ENCODE data around the gene GRIK1. TPM values are rescaled to one million over a fixed set of nuclear protein-coding genes. Genes with fewer than 3 reads are reported as not detected.

Gene GRIK1
- total RNA-seq, 1 donor, result not detected

DNA sequence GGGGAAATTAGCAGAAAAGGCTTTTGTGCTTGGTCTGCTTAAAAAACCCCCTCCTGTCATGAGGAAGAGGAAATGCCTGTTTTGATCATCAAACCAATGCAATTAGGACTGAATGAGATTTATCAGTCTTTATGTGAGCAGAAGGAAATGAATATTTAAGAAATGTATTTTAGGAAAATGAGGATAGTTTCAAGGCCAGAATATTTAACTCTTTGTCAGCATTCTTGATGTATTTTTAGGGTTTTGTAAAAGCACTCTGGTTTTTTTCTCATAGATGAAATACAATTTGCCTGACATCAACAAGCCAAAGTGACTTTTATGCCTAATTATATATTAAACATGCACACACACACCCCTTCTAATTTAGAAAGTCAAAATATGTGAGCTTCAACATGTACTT is 213.8 kb downstream of the GRIK1 start:
- no peak overlapping the region for H2AFZ ChIP-seq (ENCODE audit: low read length)
- H3K9me3 ChIP-seq (ENCODE audit: low read depth, low read length), result no peaks in the 10 kb centered on the region
- DNase-seq (ENCODE audit: insufficient read length, low spot score, missing footprints), result no peak

DNA sequence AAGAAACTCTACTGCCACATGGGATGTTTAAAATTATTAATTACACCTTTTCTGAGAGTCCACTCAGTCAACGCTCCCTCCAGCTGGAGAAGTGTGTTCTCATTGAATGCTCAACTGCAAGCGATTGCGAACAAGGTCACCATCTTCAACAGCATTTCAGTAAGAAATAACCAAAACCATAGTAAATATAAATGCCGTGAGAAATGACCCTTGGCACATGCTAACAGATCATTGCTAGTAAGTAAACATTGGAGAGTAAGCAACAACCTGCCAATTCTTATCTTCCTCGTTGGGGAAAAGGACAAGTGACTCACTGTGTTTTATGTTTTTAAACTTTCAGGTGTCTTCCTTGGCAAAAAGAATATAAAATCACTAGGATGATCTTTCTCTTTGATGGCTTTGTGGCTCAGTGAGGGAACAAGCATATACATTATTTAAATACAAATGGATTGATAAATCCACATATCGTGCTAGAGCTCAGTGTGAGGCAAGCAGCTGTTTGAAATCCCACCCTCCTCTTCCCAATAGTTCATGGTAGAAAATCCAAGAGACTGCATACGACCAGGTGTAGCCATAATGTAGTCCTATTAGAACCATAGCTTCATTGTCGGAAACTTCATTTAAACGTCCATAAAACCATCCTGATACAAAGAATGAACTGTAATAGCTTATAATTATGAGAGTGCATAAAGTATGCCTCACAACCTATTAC is 214.6 kb downstream of the GRIK1 start:
- Histone ChIP-seq H2AFZ (ENCODE audit: low read length) (no peak overlapping the region), H3K27me3 (ENCODE audit: insufficient read depth, low read length) (peaks cover 6% of the 10 kb centered on the region), H4K20me1 (ENCODE audit: insufficient read depth, low read length) (no peaks in the 10 kb centered on the region), H3K4me1 (ENCODE audit: insufficient read depth, low read length) (no peaks in the 10 kb centered on the region), H3K79me2 (ENCODE audit: insufficient read depth, low read length) (no peaks in the 10 kb centered on the region), H3K36me3 (ENCODE audit: insufficient read depth, low read length) (no peaks in the 10 kb centered on the region), H3K4me2 (ENCODE audit: insufficient read depth, low read length) (no peak overlapping the region), H3K4me3 (ENCODE audit: insufficient read depth, low read length) (no peak overlapping the region), H3K9me3 (ENCODE audit: low read depth, low read length) (no peaks in the 10 kb centered on the region), H3K27ac (ENCODE audit: low read depth, low read length) (no peak overlapping the region)
- no peak for DNase-seq (ENCODE audit: insufficient read length, low spot score, missing footprints)
- TF ChIP-seq CTCF (IDR thresholded peaks at IDR 0.05; ENCODE audit: extremely low read depth, low read depth, low read length), result no peak

More for the DNA sequence above, 213.8 kb downstream of the GRIK1 start:
- Histone ChIP-seq H3K27me3 (ENCODE audit: insufficient read depth, low read length) (peaks cover 3% of the 10 kb centered on the region), H3K36me3 (ENCODE audit: insufficient read depth, low read length) (no peaks in the 10 kb centered on the region), H3K4me2 (ENCODE audit: insufficient read depth, low read length) (no peak overlapping the region), H3K27ac (ENCODE audit: low read depth, low read length) (no peak overlapping the region), H3K79me2 (ENCODE audit: insufficient read depth, low read length) (no peaks in the 10 kb centered on the region), H4K20me1 (ENCODE audit: insufficient read depth, low read length) (no peaks in the 10 kb centered on the region), H3K4me1 (ENCODE audit: insufficient read depth, low read length) (no peaks in the 10 kb centered on the region), H3K4me3 (ENCODE audit: insufficient read depth, low read length) (no peak overlapping the region)
- TF ChIP-seq CTCF (IDR thresholded peaks at IDR 0.05; ENCODE audit: extremely low read depth, low read depth, low read length), result no peak

DNA sequence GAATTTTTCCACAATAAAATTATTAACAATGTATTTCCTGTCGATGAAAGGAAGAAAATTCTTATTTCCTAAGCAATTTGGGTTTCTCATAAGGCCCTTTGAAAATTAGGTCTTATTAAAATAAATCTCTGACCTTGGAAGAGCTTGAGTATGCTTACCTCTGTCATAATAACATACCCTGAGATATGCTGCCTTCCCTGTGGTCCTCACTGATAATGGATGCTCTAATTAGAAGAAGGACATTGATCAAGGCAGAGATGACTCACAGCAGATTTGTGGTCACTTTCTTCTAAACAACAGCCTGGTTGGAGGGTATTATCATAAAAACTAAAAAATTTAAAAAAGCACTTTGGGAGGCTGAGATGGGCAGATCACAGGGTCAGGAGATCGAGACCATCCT is 217.8 kb downstream of the GRIK1 start:
- Histone ChIP-seq H4K20me1 (ENCODE audit: insufficient read depth, low read length) (no peaks in the 10 kb centered on the region), H2AFZ (ENCODE audit: low read length) (no peak overlapping the region), H3K4me1 (ENCODE audit: insufficient read depth, low read length) (no peaks in the 10 kb centered on the region), H3K27ac (ENCODE audit: low read depth, low read length) (no peak overlapping the region), H3K79me2 (ENCODE audit: insufficient read depth, low read length) (no peaks in the 10 kb centered on the region), H3K4me2 (ENCODE audit: insufficient read depth, low read length) (no peak overlapping the region), H3K9me3 (ENCODE audit: low read depth, low read length) (no peaks in the 10 kb centered on the region), H3K27me3 (ENCODE audit: insufficient read depth, low read length) (peaks cover 6% of the 10 kb centered on the region), H3K36me3 (ENCODE audit: insufficient read depth, low read length) (no peaks in the 10 kb centered on the region), H3K4me3 (ENCODE audit: insufficient read depth, low read length) (no peak overlapping the region)
- no peak for TF ChIP-seq CTCF (IDR thresholded peaks at IDR 0.05; ENCODE audit: extremely low read depth, low read depth, low read length)
- DNase-seq (ENCODE audit: insufficient read length, low spot score, missing footprints), result no peak

- no peak for DNase-seq (ENCODE audit: insufficient read length, low spot score, missing footprints)
- H2AFZ ChIP-seq (ENCODE audit: low read length), result no peak overlapping the region
- H3K27ac ChIP-seq (ENCODE audit: low read depth, low read length), result no peak overlapping the region
- H3K9me3 ChIP-seq (ENCODE audit: low read depth, low read length), result no peaks in the 10 kb centered on the region
- no peak overlapping the region for H3K4me2 ChIP-seq (ENCODE audit: insufficient read depth, low read length)
- no peaks in the 10 kb centered on the region for H4K20me1 ChIP-seq (ENCODE audit: insufficient read depth, low read length)
- no peaks in the 10 kb centered on the region for H3K36me3 ChIP-seq (ENCODE audit: insufficient read depth, low read length)
- H3K27me3 ChIP-seq (ENCODE audit: insufficient read depth, low read length), result peaks cover 6% of the 10 kb centered on the region
- no peak for TF ChIP-seq CTCF (IDR thresholded peaks at IDR 0.05; ENCODE audit: extremely low read depth, low read depth, low read length)
- H3K79me2 ChIP-seq (ENCODE audit: insufficient read depth, low read length), result no peaks in the 10 kb centered on the region
- H3K4me3 ChIP-seq (ENCODE audit: insufficient read depth, low read length), result no peak overlapping the region
- no peaks in the 10 kb centered on the region for H3K4me1 ChIP-seq (ENCODE audit: insufficient read depth, low read length)
Observed at GRCh38 chr21:29721221-29721620, 218.6 kb downstream of the GRIK1 start.
